Measurements from ENCODE around the gene WDR38.
"Not testable (repeated sequence)": the region's sequence is repeated elsewhere in the genome, so short reads cannot be mapped to it uniquely, and the experiment has no call there.

Gene WDR38

DNA sequence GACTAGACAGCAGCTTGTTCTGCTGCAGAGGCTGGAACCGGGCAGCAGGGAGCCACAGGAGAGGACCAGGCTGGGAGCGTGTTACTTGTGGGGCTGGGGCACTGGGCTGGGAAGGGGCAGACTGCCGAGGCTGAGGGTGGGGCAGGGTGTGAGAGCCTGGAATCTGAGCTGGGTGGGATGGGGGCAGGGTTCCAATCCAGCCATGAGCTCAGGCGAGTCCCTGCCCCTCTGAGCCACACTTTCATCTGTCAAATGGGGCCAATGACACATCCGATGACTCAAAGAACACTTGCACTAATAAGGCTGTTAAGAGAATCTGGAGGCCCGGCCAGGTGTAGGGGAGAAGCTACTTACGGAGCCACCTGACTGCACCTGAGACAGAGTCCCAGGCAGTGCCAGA, 18.7 kb upstream of the WDR38 start:
- DNase-seq (ENCODE audit: low read depth): no peak

DNA sequence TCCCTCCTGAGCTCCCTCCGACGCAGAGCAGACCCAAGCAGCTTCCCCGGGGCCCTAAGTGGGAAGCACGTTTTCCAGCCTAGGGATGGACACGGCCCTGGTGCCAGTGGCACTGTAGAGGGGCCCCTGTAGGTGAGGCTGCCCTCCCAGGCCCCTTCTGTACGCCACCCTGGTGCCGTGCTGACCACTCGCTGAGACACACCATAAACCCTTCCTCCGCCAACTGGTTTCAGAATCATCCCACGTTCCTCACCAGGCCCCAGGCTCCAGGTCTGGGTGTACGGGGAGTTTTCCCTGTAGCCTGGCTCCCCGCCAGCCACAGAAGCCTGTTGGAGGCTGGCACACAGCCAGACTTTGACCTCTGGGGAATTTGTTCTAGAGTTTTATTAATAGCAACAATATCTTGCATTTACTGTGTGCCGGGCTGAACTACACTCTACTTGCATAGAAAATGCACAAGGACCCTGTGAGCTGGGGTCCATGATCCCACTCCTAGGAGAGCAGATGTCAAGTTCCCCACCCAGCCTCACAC, 18.2 kb upstream of the WDR38 start:
- DNase-seq (ENCODE audit: low read depth): peak; percentile 36

DNA sequence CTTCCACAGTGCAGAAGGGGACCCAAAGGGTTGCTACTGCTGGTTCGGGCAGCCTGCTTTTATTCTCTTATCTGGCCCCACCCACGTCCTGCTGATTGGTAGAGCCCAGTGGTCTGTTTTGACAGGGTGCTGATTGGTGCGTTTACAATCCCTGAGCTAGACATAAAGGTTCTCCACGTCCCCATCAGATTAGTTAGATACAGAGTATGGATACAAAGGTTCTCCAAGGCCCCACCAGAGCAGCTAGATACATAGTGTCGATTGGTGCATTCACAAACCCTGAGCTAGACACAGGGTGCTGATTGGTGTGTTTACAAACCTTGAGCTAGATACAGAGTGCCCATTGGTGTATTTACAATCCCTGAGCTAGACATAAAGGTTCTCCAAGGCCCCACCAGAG, 15.1 kb upstream of the WDR38 start:
- not testable (repeated sequence) for DNase-seq (ENCODE audit: low read depth)

- DNase-seq (ENCODE audit: low read depth): not testable (repeated sequence)
Measured at GRCh38 chr9:124838567-124839275, 14.5 kb upstream of the WDR38 start.

DNA sequence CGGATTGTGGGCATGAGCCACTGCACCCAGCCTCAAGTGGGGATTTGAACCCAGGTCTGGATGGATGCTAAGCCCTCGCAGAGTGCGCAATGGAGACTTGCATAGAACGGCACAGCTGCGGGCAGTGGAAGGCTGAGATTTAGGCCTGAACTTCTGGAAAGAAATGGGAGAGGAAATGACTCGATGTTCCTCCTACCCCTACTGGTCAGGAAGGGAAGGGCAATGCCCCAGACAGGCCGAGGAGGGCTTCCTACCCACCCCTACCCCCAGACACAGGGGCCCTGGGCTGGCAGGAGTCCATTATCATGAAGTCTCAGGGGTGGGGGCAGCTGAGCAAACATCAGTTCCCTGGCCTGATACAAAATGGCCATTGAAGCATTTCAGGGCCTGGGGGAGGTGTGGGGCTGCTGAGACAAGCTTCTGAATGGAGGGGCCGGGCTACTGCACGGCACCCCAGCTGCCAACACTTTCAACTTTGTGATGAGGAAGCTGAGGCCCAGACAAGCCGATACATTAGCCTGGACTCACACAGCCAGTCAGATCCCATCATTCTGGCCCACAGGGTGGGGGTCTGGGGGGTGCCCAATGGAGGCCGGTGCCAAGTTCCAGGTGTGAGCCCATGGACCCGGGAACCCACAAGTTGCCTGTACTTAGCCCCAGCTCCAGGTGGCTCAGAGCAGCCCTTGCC, 13.5 kb upstream of the WDR38 start:
- no peak for DNase-seq (ENCODE audit: low read depth)

DNA sequence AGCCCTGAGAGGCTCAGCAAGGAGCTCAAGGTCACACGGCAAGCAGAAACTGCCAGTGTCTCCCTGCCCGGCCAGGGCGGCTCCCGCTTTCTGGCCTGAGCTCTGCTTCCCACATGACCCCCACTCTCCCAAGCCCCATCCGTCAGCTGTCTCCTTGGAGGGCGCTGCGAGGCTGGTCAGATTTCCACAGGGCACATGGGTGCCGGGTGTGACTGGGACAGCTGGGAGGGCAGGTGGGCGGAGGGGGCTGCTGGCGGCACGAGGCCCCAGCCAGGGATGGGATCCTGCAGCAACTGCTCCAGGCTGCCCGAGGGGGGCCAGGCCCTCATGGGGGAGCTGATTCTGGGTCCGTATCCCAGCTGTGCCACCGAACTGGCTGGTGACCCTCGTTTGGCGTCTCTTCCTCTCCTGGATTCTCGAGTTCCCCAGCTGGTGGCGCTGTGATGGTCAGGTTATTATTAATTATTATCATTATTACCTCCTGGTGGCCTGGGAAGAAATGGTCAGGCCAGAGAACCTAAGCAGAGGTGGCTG, 12.9 kb upstream of the WDR38 start:
- DNase-seq (ENCODE audit: low read depth): no peak

DNA sequence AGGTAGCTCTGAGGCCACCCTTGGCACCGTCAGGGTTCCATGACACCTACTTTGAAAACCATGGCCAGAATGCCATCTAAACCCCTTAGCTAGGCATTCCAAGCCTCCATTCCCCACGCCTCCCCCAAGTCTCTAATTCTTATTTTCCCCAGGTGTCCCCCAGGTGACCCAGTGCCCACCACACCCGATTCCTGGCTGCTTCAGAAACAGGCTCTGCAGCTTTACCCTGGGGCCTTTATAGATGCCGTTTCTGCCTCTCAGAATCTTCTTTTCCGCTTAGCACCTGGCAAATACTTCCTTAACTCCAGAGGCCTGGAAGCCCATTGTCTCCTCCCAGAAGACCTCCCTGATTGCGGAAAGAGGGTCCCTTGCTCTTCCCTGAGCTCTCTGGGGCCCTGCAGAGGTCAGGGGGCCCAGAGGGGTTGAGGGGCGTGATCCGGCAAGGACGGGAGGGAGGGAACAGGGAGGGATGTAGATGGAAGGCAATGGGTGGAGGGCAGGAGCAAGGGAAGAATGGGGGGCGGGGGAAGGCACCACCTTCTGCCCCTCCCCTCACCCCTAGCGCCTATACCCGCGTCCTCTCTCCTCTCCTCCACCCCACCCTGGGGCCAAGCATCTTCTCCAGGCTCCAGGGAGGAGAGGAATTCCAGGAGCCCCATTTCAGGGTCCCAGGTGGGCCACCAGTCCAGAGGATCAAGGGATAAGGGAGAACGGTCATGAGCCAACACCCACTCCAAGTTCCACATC, 12.0 kb upstream of the WDR38 start:
- DNase-seq (ENCODE audit: low read depth): no peak

GRCh38 chr9:124843456-124844034, 9.7 kb upstream of the WDR38 start:
- DNase-seq (ENCODE audit: low read depth): no peak

DNA sequence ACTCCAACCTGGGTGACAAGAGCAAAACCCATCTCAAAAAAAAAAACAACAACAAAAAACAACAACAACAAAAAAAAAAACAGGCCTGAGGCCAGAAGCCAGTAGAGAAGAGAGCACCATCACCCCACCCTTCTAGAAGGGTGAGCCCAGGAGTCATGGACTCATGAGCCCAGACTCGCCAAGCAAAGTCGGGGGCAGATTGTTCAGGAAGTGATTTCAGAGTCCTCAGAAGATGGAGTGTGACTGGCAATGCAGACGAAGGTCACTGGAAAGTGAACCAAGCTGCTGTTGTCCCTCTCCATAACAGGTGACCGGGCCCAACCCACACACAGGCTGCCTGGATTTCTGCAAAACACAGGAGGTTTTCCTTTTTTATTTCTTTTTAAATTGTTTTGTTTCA, 9.0 kb upstream of the WDR38 start:
- no peak for DNase-seq (ENCODE audit: low read depth)

DNA sequence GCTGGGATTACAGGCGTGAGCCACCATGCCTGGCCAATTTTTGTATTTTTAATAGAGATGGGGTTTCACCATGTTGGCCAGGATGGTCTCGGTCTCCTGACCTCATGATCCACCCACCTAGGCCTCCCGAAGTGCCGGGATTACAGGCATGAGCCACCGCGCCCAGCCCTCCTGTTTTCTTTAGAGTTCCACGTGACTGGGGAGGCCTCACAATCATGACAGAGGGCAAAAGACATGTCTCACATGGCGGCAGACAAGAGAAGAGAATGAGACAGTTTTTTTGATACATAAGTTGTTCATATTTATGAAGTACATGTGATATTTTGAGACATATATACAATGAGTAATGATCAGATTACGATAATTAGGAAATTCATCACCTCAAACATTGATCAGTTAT, 6.8 kb upstream of the WDR38 start:
- DNase-seq (ENCODE audit: low read depth): not testable (repeated sequence)

GRCh38 chr9:124846969-124847368, 6.3 kb upstream of the WDR38 start:
- no peak for DNase-seq (ENCODE audit: low read depth)

GRCh38 chr9:124849801-124850200, 3.5 kb upstream of the WDR38 start:
- peak; percentile 50 for DNase-seq (ENCODE audit: low read depth)

- DNase-seq (ENCODE audit: low read depth): no peak
Measured at GRCh38 chr9:124852121-124852828, 985 bp upstream of the WDR38 start.

- no peak for DNase-seq (ENCODE audit: low read depth)
Measured at GRCh38 chr9:124853605-124854143, 414 bp downstream of the WDR38 start.

DNA sequence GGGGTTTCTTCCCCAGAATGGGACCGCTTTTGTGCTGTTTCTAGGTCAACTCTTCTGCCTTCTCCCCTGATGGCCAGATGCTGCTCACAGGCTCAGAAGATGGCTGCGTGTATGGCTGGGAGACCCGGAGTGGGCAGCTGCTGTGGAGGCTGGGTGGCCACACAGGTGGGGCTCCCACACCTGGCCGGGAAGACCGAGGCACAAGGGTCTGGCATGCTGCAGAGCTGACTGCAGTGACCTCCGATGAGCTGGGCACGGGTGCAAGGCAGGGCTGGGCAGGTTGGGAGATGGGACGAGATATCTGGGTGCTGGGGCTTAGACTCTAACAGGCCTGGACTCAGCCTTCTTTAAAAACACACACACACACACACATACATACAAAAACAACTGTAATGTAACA, 901 bp downstream of the WDR38 start:
- DNase-seq (ENCODE audit: low read depth): no peak

GRCh38 chr9:124854822-124855221, 1.6 kb downstream of the WDR38 start:
- DNase-seq (ENCODE audit: low read depth): no peak

DNA sequence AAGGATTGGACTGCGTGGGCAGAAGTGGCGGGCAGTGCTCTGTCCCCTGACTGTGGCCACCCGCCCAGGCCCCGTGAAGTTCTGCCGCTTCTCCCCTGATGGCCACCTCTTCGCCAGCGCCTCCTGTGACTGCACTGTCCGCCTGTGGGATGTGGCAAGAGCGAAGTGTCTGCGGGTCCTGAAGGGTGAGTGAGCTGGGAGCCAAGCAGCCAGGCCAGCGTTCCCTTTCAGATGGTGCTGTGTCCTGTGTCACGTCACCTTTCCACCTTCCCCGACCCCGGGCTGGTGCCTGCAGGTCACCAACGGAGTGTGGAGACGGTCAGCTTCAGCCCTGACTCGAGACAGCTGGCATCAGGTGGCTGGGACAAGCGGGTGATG, 2.3 kb downstream of the WDR38 start:
- no peak for DNase-seq (ENCODE audit: low read depth)

DNA sequence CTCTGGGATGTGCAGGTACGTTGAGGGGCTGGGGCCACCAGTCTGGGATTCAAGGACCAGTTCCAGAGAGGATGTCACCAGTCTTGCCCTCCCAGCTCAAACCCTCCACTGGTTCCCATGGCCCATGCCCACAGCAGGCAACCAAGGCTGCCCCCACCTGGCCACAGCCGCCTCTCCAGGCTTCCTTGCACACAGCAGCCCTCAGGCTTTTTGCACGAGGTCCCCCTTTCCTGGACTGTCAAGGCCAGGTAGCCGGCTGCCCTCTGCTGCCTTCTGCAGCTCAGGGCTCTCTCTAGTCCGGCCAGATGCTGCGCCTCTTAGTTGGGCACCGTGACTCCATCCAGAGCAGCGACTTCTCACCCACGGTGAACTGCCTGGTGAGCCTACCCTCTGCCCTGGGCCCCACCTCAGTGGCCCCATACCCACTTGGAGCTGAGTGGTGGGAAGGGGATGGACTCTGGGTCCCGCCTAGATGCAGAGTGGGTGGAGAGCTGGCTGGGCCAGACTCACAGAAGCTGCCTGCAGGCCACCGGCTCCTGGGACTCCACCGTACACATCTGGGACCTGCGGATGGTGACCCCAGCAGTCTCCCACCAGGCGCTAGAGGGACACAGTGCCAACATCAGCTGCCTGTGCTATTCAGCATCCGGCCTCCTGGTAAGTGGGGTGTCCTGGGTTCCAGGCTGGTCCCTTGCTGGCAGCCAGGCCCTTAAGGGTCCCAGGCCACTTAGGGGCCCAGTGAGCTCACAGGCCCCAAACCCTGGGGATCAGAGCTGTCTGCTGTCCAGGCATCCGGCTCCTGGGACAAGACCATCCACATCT, 2.9 kb downstream of the WDR38 start:
- no peak for DNase-seq (ENCODE audit: low read depth)

DNA sequence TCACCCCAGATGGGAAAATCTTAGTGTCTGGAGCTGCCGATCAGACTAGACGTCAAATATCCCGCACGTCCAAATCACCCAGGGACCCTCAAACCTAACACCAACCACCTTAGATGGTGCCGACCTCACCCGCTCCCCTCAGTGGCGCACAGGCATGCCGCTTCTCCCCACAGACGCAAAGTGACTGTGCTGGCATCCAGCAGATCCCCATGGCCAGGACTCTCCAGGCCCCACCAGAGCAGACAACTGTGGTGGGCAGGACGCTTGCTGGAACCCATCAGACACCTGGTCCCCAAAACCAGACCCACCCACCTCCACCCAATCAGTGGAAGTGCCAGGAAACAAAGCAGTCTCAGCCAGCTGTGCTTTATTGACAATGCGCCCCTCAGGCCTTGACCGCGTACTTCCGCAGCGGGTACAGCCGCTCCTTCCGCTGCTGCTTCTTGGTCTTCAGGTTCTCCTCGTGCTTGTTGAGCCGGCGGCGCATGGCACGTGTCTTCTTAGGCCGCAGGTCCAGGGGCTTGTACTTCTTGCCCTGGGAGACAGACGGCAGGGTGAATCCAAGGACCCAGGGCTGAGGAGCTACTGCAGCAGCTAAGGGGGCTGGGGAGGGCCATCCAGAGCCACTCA, 4.4 kb downstream of the WDR38 start:
- no peak for DNase-seq (ENCODE audit: low read depth)

Data from fibroblast of gingiva (primary cell).